K562 (cell line): ENCODE data around the gene SLC16A1. TPM values are rescaled to one million over a fixed set of nuclear protein-coding genes. Genes with fewer than 3 reads are reported as not detected.

Experiments
- ATAC-seq: fragments of 200-7000 bp; cut with Tn5 transposase; 3 replicates; pipeline ENCODE4 v1.9.1; 2020; ENCODE audit warnings: moderate library complexity
- BruUV-seq: library from RNA; stranded (reverse); fragments of 400-500 nt; replicated peaks from 2 replicates; lab custom pipeline; 2021; lab: Mats Ljungman, UMichigan
- CTCF ChIA-PET: fragments of 300-600 bp; formaldehyde crosslinking; extraction: SDS; loops from one replicate; lab custom pipeline; 2021; ENCODE audit warnings: low intra/inter-chr PET ratio; lab: Yijun Ruan, JAX
- POLR2A ChIA-PET: fragments of 300-600, 350-650 bp; sonication (Branson Sonifier 250); formaldehyde crosslinking; extraction: SDS; loops from one replicate; lab custom pipeline; 2021; ENCODE audit warnings: antibody characterized with exemption, inconsistent platforms; lab: Yijun Ruan, JAX
- DNase-seq, 4 experiments: peaks; one replicate each; pipeline versions ENCODE4 v3.0.0 to v3.0.0-alpha.2; 2011 to 2018; ENCODE audit warnings: low spot score in 3 of 4, mixed read lengths in 3 of 4; ENCODE audit errors: extremely low read depth in 1 of 4
- FAIRE-seq: peaks from 2 replicates; lab custom pipeline; 2011; peaks lifted over from hg19 to GRCh38; lab: Jason Lieb, UNC
- H2AFZ ChIP-seq: 2 replicates; pipeline ENCODE4 v1.6.0; 2011; ENCODE audit warnings: low read depth, low read length, control low read depth, inconsistent platforms
- H3K27ac ChIP-seq: fragments of 200-600 bp; 3 replicates; pipeline ENCODE4 v1.8.0; 2011; ENCODE audit warnings: low read depth, mild to moderate bottlenecking, control low read depth, inconsistent platforms, low read length, moderate library complexity, mixed read lengths; ENCODE audit errors: extremely low read depth
- H3K27me3 ChIP-seq, 2 experiments: fragments of 300-600 bp in 1 of 2; 2 replicates in 1 of 2; 3 replicates in 1 of 2; pipeline versions ENCODE4 v1.6.0 to v1.8.0; 2011; ENCODE audit warnings: inconsistent platforms in 2 of 2, low read length in 2 of 2, mild to moderate bottlenecking in 1 of 2, mixed read lengths in 1 of 2, moderate library complexity in 1 of 2; ENCODE audit not compliant: control insufficient read depth in 2 of 2, insufficient read depth in 2 of 2
- H3K36me3 ChIP-seq: fragments of 300-600 bp; 3 replicates; pipeline ENCODE4 v1.8.0; 2011; ENCODE audit warnings: mild to moderate bottlenecking, low read length, inconsistent platforms; ENCODE audit not compliant: control insufficient read depth, insufficient read depth
- H3K4me1 ChIP-seq, 2 experiments: fragments of 200-600 bp in 1 of 2; replicated peaks in 1 of 2; 2 replicates in 1 of 2; 3 replicates in 1 of 2; pipeline versions ENCODE4 v1.5.1 to v1.8.0; 2011; ENCODE audit warnings: inconsistent platforms in 2 of 2, low read length in 2 of 2, mild to moderate bottlenecking in 1 of 2, mixed read lengths in 1 of 2, moderate library complexity in 1 of 2; ENCODE audit not compliant: control insufficient read depth in 2 of 2, insufficient read depth in 2 of 2
- H3K4me2 ChIP-seq: 2 replicates; pipeline ENCODE4 v1.6.1; 2011; ENCODE audit warnings: low read length, control low read depth, inconsistent platforms, mixed read lengths; ENCODE audit not compliant: insufficient read depth
- H3K4me3 ChIP-seq: fragments of 200-600 bp; sonication (generic), shearing (Covaris generic); 2 replicates; pipeline ENCODE4 v1.5.1; 2016; ENCODE audit warnings: control low read depth, inconsistent platforms
- H3K79me2 ChIP-seq: fragments of 200-600 bp; 3 replicates; pipeline ENCODE4 v1.8.0; 2011; ENCODE audit warnings: low read length, inconsistent platforms; ENCODE audit not compliant: control insufficient read depth, insufficient read depth
- H3K9ac ChIP-seq, 2 experiments: 2 replicates each; pipeline versions ENCODE4 v1.6.0 to v1.6.1; 2011; ENCODE audit warnings: low read depth in 2 of 2, low read length in 2 of 2, control low read depth in 1 of 2, inconsistent platforms in 1 of 2, mild to moderate bottlenecking in 1 of 2, mixed read lengths in 1 of 2; ENCODE audit not compliant: insufficient read depth in 1 of 2
- H3K9me1 ChIP-seq: one replicate; pipeline ENCODE4 v1.6.0; 2011; ENCODE audit warnings: inconsistent platforms, mild to moderate bottlenecking, low read length, moderate library complexity; ENCODE audit not compliant: control insufficient read depth, insufficient read depth
- H3K9me3 ChIP-seq: replicated peaks from 2 replicates; pipeline ENCODE4 v1.5.1; 2011; ENCODE audit warnings: low read depth, low read length, inconsistent platforms; ENCODE audit not compliant: control insufficient read depth, insufficient read depth
- H4K20me1 ChIP-seq: replicated peaks from 2 replicates; pipeline ENCODE4 v1.6.1; 2011; ENCODE audit warnings: low read length, inconsistent platforms, mixed read lengths; ENCODE audit not compliant: control insufficient read depth, insufficient read depth
- C11orf30 ChIP-seq: fragments of 450-650 bp; IDR thresholded peaks from 2 replicates; pipeline ENCODE4 v1.6.1; 2016; ENCODE audit warnings: low read depth, mild to moderate bottlenecking
- NFE2 ChIP-seq: IDR thresholded peaks from 2 replicates; pipeline ENCODE4 v1.6.1; 2014; ENCODE audit warnings: antibody characterized with exemption, low read depth
- SETDB1 ChIP-seq: IDR thresholded peaks from one replicate; pipeline ENCODE4 v1.6.1; 2012; ENCODE audit warnings: low read length, control low read depth, inconsistent platforms
- TFE3 ChIP-seq: fragments of 450-650 bp; formaldehyde crosslinking; IDR thresholded peaks from 2 replicates; pipeline ENCODE4 v1.4.0; 2020; ENCODE audit warnings: mild to moderate bottlenecking, mixed read lengths
- YY1 ChIP-seq, 3 experiments: IDR thresholded peaks; 2 replicates each; pipeline ENCODE4 v1.6.1; 2011; ENCODE audit warnings: low read length in 2 of 3, mild to moderate bottlenecking in 2 of 3, moderate library complexity in 2 of 3, borderline replicate concordance in 1 of 3, control low read depth in 1 of 3, low read depth in 1 of 3; ENCODE audit not compliant: insufficient read depth in 3 of 3, insufficient replicate concordance in 2 of 3, control insufficient read depth in 1 of 3, insufficient read length in 1 of 3; ENCODE audit errors: extremely low read depth in 1 of 3
- ZNF232 ChIP-seq: sonication (generic); formaldehyde crosslinking; IDR thresholded peaks from 2 replicates; pipeline ENCODE4 v1.8.0; 2022; ENCODE audit warnings: mild to moderate bottlenecking, missing genetic modification reagents
- WGBS: fragments of 100-300 bp; shearing (Covaris generic); methylation state at CpG from one replicate; pipeline ENCODE4 v1.1.6; 2016; ENCODE audit warnings: low coverage, mixed read lengths; ENCODE audit not compliant: insufficient coverage; ENCODE audit errors: missing lambda C conversion rate; 5-methylcytosine and 5-hydroxymethylcytosine counted together
- in situ Hi-C: fragments of 300-500 bp; cut with MboI; formaldehyde crosslinking; loops from 4 replicates; pipeline ENCODE4 v1.15.0; 2018; ENCODE audit warnings: inconsistent platforms, mixed read lengths
- intact Hi-C: fragments of 100-400 bp; cut with micrococcal nuclease; formaldehyde crosslinking; loops from 2 replicates; pipeline ENCODE4 v1.14.2; 2022
- polyA plus RNA-seq, 8 experiments: library from polyadenylated mRNA; depleted of rRNA in 4 of 8; stranded (reverse) in 5 of 8; unstranded in 3 of 8; fragments of >200 nt; fragmentation: Nextera tagmentation in 2 of 8; fragmentation: Illumina TruSeq in 1 of 8; extraction: Ambion mirVana in 2 of 8; extraction: Trizol in 1 of 8; gene quantifications; 2 replicates each; pipeline versions ENCODE4 v1.2.1 to v1.2.3, GENCODE V29; 2011 to 2014; ENCODE audit warnings: inconsistent platforms in 1 of 8, missing spikeins in 1 of 8
- total RNA-seq, 7 experiments: library from RNA; depleted of rRNA in 6 of 7; stranded (reverse); fragments of >200 nt in 6 of 7; fragmentation: Illumina TruSeq in 2 of 7; extraction: Trizol in 2 of 7; gene quantifications; 2 replicates each; pipeline versions ENCODE4 v1.2.1 to v1.2.3, GENCODE V29; 2011 to 2021; ENCODE audit warnings: low replicate concordance in 1 of 7
- TF ChIP-seq, protein P1 (sequence below): fragments of 150-350 bp; IDR thresholded peaks from 2 replicates; pipeline ENCODE4 v1.6.1; 2014; ENCODE audit warnings: low read depth, mild to moderate bottlenecking, low read length, borderline replicate concordance
- TF ChIP-seq, protein P2 (sequence below): sonication (generic); IDR thresholded peaks from 2 replicates; pipeline ENCODE4 v1.6.1; 2016

Gene SLC16A1
- total and polyA plus RNA-seq, 9 of the 15 experiments (the other 6 are each of a cell fraction or from before 2014, with no cell fraction given), result 73.1 to 244 (median 117) TPM

GRCh38 chr1:112981426-112981825 is 25.4 kb upstream of the SLC16A1 start:
- POLR2A ChIA-PET, result no interaction called here
- DNase-seq (no peak), ATAC-seq (no peak), FAIRE-seq (no peak)
- intact Hi-C loops, result no loop called here
- no TSS peak for BruUV-seq
- no peaks in the 10 kb centered on the region for H3K9me3 ChIP-seq
- H3K4me3 ChIP-seq, result no peak overlapping the region
- no peak overlapping the region for H2AFZ ChIP-seq
- H3K36me3 ChIP-seq, result no peaks in the 10 kb centered on the region
- WGBS, result 67% methylated on average over 1 of the region's 1 CpG
- H3K4me2 ChIP-seq, result no peak overlapping the region
- in situ Hi-C loops, result no loop called here
- no peaks in the 10 kb centered on the region for H4K20me1 ChIP-seq
- H3K79me2 ChIP-seq, result no peaks in the 10 kb centered on the region
- no peaks in the 10 kb centered on the region for H3K4me1 ChIP-seq
- H3K9ac ChIP-seq, result no peak overlapping the region
- no peak overlapping the region for H3K27ac ChIP-seq
- no peaks in the 10 kb centered on the region for H3K27me3 ChIP-seq
- H3K9me1 ChIP-seq, result no peaks in the 10 kb centered on the region
- CTCF ChIA-PET, result no interaction called here
- no peak for TF ChIP-seq YY1 (IDR thresholded peaks at IDR 0.05; ENCODE audit: borderline replicate concordance in 1 of 3, control insufficient read depth in 1 of 3, extremely low read depth in 1 of 3, insufficient read depth in 3 of 3, insufficient read length in 1 of 3, insufficient replicate concordance in 2 of 3, low read depth in 1 of 3, low read length in 2 of 3)
- no peak for TF ChIP-seq TFE3 (CRISPR knock-in tag)
- TF ChIP-seq C11orf30, result peak; percentile 25; the same call in 1 of the 2 replicates
- no peak for TF ChIP-seq ZNF232 (CRISPR knock-in tag)
- TF ChIP-seq, protein P1, sequence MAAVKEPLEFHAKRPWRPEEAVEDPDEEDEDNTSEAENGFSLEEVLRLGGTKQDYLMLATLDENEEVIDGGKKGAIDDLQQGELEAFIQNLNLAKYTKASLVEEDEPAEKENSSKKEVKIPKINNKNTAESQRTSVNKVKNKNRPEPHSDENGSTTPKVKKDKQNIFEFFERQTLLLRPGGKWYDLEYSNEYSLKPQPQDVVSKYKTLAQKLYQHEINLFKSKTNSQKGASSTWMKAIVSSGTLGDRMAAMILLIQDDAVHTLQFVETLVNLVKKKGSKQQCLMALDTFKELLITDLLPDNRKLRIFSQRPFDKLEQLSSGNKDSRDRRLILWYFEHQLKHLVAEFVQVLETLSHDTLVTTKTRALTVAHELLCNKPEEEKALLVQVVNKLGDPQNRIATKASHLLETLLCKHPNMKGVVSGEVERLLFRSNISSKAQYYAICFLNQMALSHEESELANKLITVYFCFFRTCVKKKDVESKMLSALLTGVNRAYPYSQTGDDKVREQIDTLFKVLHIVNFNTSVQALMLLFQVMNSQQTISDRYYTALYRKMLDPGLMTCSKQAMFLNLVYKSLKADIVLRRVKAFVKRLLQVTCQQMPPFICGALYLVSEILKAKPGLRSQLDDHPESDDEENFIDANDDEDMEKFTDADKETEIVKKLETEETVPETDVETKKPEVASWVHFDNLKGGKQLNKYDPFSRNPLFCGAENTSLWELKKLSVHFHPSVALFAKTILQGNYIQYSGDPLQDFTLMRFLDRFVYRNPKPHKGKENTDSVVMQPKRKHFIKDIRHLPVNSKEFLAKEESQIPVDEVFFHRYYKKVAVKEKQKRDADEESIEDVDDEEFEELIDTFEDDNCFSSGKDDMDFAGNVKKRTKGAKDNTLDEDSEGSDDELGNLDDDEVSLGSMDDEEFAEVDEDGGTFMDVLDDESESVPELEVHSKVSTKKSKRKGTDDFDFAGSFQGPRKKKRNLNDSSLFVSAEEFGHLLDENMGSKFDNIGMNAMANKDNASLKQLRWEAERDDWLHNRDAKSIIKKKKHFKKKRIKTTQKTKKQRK, result no peak
- 0 out of 2 replicates have a peak, but pooled peaks have one; percentile 6 for TF ChIP-seq NFE2
- no peak for TF ChIP-seq SETDB1
- TF ChIP-seq, protein P2, sequence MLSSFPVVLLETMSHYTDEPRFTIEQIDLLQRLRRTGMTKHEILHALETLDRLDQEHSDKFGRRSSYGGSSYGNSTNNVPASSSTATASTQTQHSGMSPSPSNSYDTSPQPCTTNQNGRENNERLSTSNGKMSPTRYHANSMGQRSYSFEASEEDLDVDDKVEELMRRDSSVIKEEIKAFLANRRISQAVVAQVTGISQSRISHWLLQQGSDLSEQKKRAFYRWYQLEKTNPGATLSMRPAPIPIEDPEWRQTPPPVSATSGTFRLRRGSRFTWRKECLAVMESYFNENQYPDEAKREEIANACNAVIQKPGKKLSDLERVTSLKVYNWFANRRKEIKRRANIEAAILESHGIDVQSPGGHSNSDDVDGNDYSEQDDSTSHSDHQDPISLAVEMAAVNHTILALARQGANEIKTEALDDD, result no peak
